Measurements from ENCODE around the gene CCDC142.
A peak's percentile ranks its signal among the peaks of the same experiment; 100 is the strongest.

Gene CCDC142

GRCh38 chr2:74482801-74483674 lies at the start of gene CCDC142, which contains the start of gene TTC31:
CCDC142 (minus strand) TSS chr2:74482998; CDS start chr2:74482837, 161 bp downstream.
TTC31 (plus strand) TSS chr2:74483081; CDS start chr2:74483096, 15 bp downstream.
- DNase-seq (ENCODE audit: low read depth in 1 of 2, low spot score in 1 of 2) = peak; percentile 81 to 94

- no peak for DNase-seq (ENCODE audit: low read depth in 1 of 2, low spot score in 1 of 2)
Measured at GRCh38 chr2:74532222-74532621, 49.4 kb upstream of the CCDC142 start.

- DNase-seq (ENCODE audit: low read depth in 1 of 2, low spot score in 1 of 2) = no peak
Measured at GRCh38 chr2:74531666-74532065, 48.9 kb upstream of the CCDC142 start.

- no peak for DNase-seq (ENCODE audit: low read depth in 1 of 2, low spot score in 1 of 2)
Measured at GRCh38 chr2:74530239-74531187, 47.7 kb upstream of the CCDC142 start.

- DNase-seq (ENCODE audit: low read depth in 1 of 2, low spot score in 1 of 2) = peak; percentile 75 to 93
Measured at GRCh38 chr2:74529357-74530238, 46.8 kb upstream of the CCDC142 start, which contains the start of the genes AUP1 and HTRA2. AUP1 (minus strand) TSS chr2:74529706; CDS start chr2:74529629, 77 bp downstream. HTRA2 (plus strand) TSS chr2:74529933; CDS start chr2:74530007, 74 bp downstream.

GRCh38 chr2:74528600-74529356 lies 46.0 kb upstream of the CCDC142 start:
- DNase-seq (ENCODE audit: low read depth in 1 of 2, low spot score in 1 of 2) = no peak

- DNase-seq (ENCODE audit: low read depth in 1 of 2, low spot score in 1 of 2) = no peak
Measured at GRCh38 chr2:74527741-74528140, 44.9 kb upstream of the CCDC142 start.

- DNase-seq (ENCODE audit: low read depth in 1 of 2, low spot score in 1 of 2) = no peak
Measured at GRCh38 chr2:74526649-74527230, 43.9 kb upstream of the CCDC142 start.

GRCh38 chr2:74525717-74526648 lies 43.2 kb upstream of the CCDC142 start, which contains the start of gene DQX1:
DQX1 (minus strand) TSS chr2:74526231; CDS start chr2:74525729, 502 bp downstream.
- DNase-seq (ENCODE audit: low read depth in 1 of 2, low spot score in 1 of 2) = no peak

GRCh38 chr2:74524955-74525716 lies 42.3 kb upstream of the CCDC142 start:
- DNase-seq (ENCODE audit: low read depth in 1 of 2, low spot score in 1 of 2) = no peak

- DNase-seq (ENCODE audit: low read depth in 1 of 2, low spot score in 1 of 2) = no peak
Measured at GRCh38 chr2:74524005-74524404, 41.2 kb upstream of the CCDC142 start.

GRCh38 chr2:74522516-74522915 lies 39.7 kb upstream of the CCDC142 start:
- no peak for DNase-seq (ENCODE audit: low read depth in 1 of 2, low spot score in 1 of 2)

- no peak for DNase-seq (ENCODE audit: low read depth in 1 of 2, low spot score in 1 of 2)
Measured at GRCh38 chr2:74516650-74517049, 33.9 kb upstream of the CCDC142 start.

- peak; percentile 49 to 76 for DNase-seq (ENCODE audit: low read depth in 1 of 2, low spot score in 1 of 2)
Measured at GRCh38 chr2:74515981-74516633, 33.3 kb upstream of the CCDC142 start.

- DNase-seq (ENCODE audit: low read depth in 1 of 2, low spot score in 1 of 2) = no peak
Measured at GRCh38 chr2:74515271-74515980, 32.6 kb upstream of the CCDC142 start.

All from activated CD4-positive, alpha-beta T cell treated with anti-CD3 and anti-CD28 coated beads, Interleukin-2, amount 50 U/mL, for 24 hours (primary cell).